HepG2 (cell line): ENCODE data around the gene HOXC9. TPM values are rescaled to one million over a fixed set of nuclear protein-coding genes. Genes with fewer than 3 reads are reported as not detected.

Source experiments
- DNMT3B ChIP-seq: conservative IDR thresholded peaks from 2 replicates; pipeline ENCODE4 v1.6.1; 2016; ENCODE audit warnings: missing biosample characterization, control low read depth
- HNRNPL ChIP-seq: fragments of 200-400 bp; formaldehyde crosslinking; IDR thresholded peaks from 2 replicates; pipeline ENCODE4 v1.6.1; 2017; ENCODE audit warnings: mild to moderate bottlenecking, low read depth, low read length
- SUZ12 ChIP-seq: fragments of 150-350 bp; IDR thresholded peaks from 2 replicates; pipeline ENCODE4 v1.6.1; 2014; ENCODE audit warnings: low read depth, low read length
- U2AF2 ChIP-seq: fragments of 200-400 bp; formaldehyde crosslinking; IDR thresholded peaks from 2 replicates; pipeline ENCODE4 v1.6.1; 2017; ENCODE audit warnings: low read depth, mild to moderate bottlenecking, low read length
- ZFAT ChIP-seq: sonication (generic); formaldehyde crosslinking; conservative IDR thresholded peaks from 2 replicates; pipeline ENCODE4 v1.8.1; 2023; ENCODE audit warnings: missing genetic modification reagents, inconsistent platforms
- ZNF451 ChIP-seq: sonication (generic); formaldehyde crosslinking; IDR thresholded peaks from 2 replicates; pipeline ENCODE4 v1.5.0; 2020; ENCODE audit warnings: mild to moderate bottlenecking, missing genetic modification reagents
- polyA plus RNA-seq, 8 experiments: library from polyadenylated mRNA; depleted of rRNA in 3 of 8; stranded (reverse) in 7 of 8; unstranded in 1 of 8; fragments of >200 nt; fragmentation: Illumina TruSeq in 4 of 8; extraction: Trizol in 4 of 8; gene quantifications; 2 replicates each; pipeline versions ENCODE4 v1.2.1 to v1.2.3, GENCODE V29; 2011 to 2016; ENCODE audit warnings: low read depth in 4 of 8, missing spikeins in 1 of 8, mixed read lengths in 1 of 8; ENCODE audit not compliant: insufficient read depth in 1 of 8
- total RNA-seq, 5 experiments: library from RNA; depleted of rRNA; stranded (reverse); fragments of >200 nt; fragmentation: Illumina TruSeq; extraction: Trizol; gene quantifications; 2 replicates each; pipeline ENCODE4 v1.2.3, GENCODE V29; 2016; ENCODE audit warnings: low read depth in 1 of 5
- TF ChIP-seq, protein P1 (sequence below): IDR thresholded peaks from 2 replicates; pipeline ENCODE4 v1.4.0; 2020; ENCODE audit warnings: mild to moderate bottlenecking, missing genetic modification reagents
- TF ChIP-seq, protein P2 (sequence below): sonication (generic); formaldehyde crosslinking; IDR thresholded peaks from 2 replicates; pipeline ENCODE4 v1.4.0; 2020; ENCODE audit warnings: low read depth, mild to moderate bottlenecking, missing genetic modification reagents
- TF ChIP-seq, protein P3 (sequence below): sonication (generic); formaldehyde crosslinking; IDR thresholded peaks from 2 replicates; pipeline ENCODE4 v1.4.0; 2020; ENCODE audit warnings: missing genetic modification reagents, borderline replicate concordance
- TF ChIP-seq, protein P4 (sequence below): sonication (generic); formaldehyde crosslinking; IDR thresholded peaks from 2 replicates; pipeline ENCODE4 v1.5.0; 2020; ENCODE audit warnings: mild to moderate bottlenecking, missing genetic modification reagents, borderline replicate concordance

The HOXC9 gene
- total and polyA plus RNA-seq, 2 of the 13 experiments (the other 11 are each of a cell fraction or from before 2014, with no cell fraction given): 0.11 to 1.1 TPM

DNA sequence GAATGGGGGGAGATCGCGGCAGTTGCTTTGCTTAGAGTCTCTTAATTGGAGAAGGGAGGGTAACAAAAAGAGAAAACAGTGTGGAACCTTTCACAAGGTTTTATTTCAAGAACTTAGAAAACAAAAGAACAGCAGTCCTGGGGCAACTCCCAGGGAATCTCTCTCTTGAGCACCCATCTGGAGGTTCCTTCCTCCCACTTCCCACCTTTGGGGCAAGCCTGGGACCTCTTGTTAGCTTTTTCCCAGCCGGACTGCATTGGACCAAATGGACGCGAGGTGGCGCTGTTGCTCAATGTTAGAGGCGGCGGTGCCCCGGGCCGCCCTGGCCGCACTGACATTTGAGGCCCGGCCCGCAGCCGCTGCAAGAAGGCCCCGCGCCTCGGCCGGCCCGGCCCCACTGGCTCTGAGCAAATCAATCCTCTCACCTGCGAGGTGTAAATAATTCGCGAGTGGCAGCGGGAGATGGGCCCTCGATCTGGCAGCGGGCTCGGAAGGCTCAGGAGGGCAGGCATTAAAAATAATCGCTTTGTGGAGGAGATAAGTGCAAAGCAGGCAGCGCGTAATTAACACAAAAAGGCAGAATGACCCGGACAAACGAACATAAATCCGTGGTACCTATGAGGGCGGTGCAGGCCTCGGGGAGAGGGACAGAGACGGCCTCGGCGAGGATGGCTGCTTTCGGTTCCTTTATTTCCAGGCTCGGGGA, 6.0 kb downstream of the HOXC9 start (continued):
- TF ChIP-seq, protein P1, sequence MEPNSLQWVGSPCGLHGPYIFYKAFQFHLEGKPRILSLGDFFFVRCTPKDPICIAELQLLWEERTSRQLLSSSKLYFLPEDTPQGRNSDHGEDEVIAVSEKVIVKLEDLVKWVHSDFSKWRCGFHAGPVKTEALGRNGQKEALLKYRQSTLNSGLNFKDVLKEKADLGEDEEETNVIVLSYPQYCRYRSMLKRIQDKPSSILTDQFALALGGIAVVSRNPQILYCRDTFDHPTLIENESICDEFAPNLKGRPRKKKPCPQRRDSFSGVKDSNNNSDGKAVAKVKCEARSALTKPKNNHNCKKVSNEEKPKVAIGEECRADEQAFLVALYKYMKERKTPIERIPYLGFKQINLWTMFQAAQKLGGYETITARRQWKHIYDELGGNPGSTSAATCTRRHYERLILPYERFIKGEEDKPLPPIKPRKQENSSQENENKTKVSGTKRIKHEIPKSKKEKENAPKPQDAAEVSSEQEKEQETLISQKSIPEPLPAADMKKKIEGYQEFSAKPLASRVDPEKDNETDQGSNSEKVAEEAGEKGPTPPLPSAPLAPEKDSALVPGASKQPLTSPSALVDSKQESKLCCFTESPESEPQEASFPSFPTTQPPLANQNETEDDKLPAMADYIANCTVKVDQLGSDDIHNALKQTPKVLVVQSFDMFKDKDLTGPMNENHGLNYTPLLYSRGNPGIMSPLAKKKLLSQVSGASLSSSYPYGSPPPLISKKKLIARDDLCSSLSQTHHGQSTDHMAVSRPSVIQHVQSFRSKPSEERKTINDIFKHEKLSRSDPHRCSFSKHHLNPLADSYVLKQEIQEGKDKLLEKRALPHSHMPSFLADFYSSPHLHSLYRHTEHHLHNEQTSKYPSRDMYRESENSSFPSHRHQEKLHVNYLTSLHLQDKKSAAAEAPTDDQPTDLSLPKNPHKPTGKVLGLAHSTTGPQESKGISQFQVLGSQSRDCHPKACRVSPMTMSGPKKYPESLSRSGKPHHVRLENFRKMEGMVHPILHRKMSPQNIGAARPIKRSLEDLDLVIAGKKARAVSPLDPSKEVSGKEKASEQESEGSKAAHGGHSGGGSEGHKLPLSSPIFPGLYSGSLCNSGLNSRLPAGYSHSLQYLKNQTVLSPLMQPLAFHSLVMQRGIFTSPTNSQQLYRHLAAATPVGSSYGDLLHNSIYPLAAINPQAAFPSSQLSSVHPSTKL: no peak
- TF ChIP-seq DNMT3B (no peak), ZFAT (CRISPR knock-in tag) (no peak), HNRNPL (no peak), U2AF2 (no peak), SUZ12 (no peak), ZNF451 (CRISPR knock-in tag) (no peak)
- TF ChIP-seq, protein P2, sequence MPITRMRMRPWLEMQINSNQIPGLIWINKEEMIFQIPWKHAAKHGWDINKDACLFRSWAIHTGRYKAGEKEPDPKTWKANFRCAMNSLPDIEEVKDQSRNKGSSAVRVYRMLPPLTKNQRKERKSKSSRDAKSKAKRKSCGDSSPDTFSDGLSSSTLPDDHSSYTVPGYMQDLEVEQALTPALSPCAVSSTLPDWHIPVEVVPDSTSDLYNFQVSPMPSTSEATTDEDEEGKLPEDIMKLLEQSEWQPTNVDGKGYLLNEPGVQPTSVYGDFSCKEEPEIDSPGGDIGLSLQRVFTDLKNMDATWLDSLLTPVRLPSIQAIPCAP (CRISPR knock-in tag): no peak
- TF ChIP-seq, protein P3, sequence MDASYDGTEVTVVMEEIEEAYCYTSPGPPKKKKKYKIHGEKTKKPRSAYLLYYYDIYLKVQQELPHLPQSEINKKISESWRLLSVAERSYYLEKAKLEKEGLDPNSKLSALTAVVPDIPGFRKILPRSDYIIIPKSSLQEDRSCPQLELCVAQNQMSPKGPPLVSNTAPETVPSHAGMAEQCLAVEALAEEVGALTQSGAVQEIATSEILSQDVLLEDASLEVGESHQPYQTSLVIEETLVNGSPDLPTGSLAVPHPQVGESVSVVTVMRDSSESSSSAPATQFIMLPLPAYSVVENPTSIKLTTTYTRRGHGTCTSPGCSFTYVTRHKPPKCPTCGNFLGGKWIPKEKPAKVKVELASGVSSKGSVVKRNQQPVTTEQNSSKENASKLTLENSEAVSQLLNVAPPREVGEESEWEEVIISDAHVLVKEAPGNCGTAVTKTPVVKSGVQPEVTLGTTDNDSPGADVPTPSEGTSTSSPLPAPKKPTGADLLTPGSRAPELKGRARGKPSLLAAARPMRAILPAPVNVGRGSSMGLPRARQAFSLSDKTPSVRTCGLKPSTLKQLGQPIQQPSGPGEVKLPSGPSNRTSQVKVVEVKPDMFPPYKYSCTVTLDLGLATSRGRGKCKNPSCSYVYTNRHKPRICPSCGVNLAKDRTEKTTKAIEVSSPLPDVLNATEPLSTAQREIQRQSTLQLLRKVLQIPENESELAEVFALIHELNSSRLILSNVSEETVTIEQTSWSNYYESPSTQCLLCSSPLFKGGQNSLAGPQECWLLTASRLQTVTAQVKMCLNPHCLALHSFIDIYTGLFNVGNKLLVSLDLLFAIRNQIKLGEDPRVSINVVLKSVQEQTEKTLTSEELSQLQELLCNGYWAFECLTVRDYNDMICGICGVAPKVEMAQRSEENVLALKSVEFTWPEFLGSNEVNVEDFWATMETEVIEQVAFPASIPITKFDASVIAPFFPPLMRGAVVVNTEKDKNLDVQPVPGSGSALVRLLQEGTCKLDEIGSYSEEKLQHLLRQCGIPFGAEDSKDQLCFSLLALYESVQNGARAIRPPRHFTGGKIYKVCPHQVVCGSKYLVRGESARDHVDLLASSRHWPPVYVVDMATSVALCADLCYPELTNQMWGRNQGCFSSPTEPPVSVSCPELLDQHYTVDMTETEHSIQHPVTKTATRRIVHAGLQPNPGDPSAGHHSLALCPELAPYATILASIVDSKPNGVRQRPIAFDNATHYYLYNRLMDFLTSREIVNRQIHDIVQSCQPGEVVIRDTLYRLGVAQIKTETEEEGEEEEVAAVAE: no peak
- TF ChIP-seq, protein P4, sequence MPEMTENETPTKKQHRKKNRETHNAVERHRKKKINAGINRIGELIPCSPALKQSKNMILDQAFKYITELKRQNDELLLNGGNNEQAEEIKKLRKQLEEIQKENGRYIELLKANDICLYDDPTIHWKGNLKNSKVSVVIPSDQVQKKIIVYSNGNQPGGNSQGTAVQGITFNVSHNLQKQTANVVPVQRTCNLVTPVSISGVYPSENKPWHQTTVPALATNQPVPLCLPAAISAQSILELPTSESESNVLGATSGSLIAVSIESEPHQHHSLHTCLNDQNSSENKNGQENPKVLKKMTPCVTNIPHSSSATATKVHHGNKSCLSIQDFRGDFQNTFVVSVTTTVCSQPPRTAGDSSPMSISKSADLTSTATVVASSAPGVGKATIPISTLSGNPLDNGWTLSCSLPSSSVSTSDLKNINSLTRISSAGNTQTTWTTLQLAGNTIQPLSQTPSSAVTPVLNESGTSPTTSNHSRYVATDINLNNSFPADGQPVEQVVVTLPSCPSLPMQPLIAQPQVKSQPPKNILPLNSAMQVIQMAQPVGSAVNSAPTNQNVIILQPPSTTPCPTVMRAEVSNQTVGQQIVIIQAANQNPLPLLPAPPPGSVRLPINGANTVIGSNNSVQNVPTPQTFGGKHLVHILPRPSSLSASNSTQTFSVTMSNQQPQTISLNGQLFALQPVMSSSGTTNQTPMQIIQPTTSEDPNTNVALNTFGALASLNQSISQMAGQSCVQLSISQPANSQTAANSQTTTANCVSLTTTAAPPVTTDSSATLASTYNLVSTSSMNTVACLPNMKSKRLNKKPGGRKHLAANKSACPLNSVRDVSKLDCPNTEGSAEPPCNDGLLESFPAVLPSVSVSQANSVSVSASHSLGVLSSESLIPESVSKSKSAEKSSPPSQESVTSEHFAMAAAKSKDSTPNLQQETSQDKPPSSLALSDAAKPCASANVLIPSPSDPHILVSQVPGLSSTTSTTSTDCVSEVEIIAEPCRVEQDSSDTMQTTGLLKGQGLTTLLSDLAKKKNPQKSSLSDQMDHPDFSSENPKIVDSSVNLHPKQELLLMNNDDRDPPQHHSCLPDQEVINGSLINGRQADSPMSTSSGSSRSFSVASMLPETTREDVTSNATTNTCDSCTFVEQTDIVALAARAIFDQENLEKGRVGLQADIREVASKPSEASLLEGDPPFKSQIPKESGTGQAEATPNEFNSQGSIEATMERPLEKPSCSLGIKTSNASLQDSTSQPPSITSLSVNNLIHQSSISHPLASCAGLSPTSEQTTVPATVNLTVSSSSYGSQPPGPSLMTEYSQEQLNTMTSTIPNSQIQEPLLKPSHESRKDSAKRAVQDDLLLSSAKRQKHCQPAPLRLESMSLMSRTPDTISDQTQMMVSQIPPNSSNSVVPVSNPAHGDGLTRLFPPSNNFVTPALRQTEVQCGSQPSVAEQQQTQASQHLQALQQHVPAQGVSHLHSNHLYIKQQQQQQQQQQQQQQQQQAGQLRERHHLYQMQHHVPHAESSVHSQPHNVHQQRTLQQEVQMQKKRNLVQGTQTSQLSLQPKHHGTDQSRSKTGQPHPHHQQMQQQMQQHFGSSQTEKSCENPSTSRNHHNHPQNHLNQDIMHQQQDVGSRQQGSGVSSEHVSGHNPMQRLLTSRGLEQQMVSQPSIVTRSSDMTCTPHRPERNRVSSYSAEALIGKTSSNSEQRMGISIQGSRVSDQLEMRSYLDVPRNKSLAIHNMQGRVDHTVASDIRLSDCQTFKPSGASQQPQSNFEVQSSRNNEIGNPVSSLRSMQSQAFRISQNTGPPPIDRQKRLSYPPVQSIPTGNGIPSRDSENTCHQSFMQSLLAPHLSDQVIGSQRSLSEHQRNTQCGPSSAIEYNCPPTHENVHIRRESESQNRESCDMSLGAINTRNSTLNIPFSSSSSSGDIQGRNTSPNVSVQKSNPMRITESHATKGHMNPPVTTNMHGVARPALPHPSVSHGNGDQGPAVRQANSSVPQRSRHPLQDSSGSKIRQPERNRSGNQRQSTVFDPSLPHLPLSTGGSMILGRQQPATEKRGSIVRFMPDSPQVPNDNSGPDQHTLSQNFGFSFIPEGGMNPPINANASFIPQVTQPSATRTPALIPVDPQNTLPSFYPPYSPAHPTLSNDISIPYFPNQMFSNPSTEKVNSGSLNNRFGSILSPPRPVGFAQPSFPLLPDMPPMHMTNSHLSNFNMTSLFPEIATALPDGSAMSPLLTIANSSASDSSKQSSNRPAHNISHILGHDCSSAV: no peak
